H1 (cell line): ENCODE measurements around the gene PRRG2. TPM values are rescaled to one million over a fixed set of nuclear protein-coding genes. Genes with fewer than 3 reads are reported as not detected.

Experiments used
- YY1 ChIP-seq: IDR thresholded peaks from 2 replicates; pipeline ENCODE4 v1.6.1; 2011; ENCODE audit warnings: low read depth, mild to moderate bottlenecking, low read length
- polyA plus RNA-seq, 7 experiments: library from polyadenylated mRNA; depleted of rRNA in 3 of 7; stranded (reverse) in 5 of 7; unstranded in 2 of 7; fragments of >200 nt in 5 of 7; fragments of 200-250 nt in 2 of 7; gene quantifications; 1 replicate in 5 of 7; 2 replicates in 1 of 7; 4 replicates in 1 of 7; pipeline versions ENCODE4 v1.2.1 to v1.2.3, GENCODE V29; 2011 to 2013; ENCODE audit warnings: missing spikeins in 2 of 7, mixed read lengths in 2 of 7
- total RNA-seq: library from RNA; stranded (reverse); fragmentation: NEBNext Ultra II Directional; extraction: Animal tissue kit (Norgen Biotek cat#: 25700); gene quantifications from 2 replicates; pipeline ENCODE4 v1.2.1, GENCODE V29; 2021
- TF ChIP-seq, protein P1 (sequence below), 3 experiments: IDR thresholded peaks; 1 replicate in 2 of 3; 2 replicates in 1 of 3; pipeline versions ENCODE4 v1.5.1 to v1.6.1; 2011; ENCODE audit warnings: low read length in 3 of 3, mild to moderate bottlenecking in 3 of 3, inconsistent platforms in 2 of 3, low read depth in 1 of 3, moderate library complexity in 1 of 3; ENCODE audit not compliant: insufficient read depth in 1 of 3; ENCODE audit errors: control extremely low read depth in 1 of 3

PRRG2 gene
- total and polyA plus RNA-seq, 2 of the 8 experiments (the other 6 are each of a cell fraction or from before 2014, with no cell fraction given): 4.1 to 5.6 TPM

DNA sequence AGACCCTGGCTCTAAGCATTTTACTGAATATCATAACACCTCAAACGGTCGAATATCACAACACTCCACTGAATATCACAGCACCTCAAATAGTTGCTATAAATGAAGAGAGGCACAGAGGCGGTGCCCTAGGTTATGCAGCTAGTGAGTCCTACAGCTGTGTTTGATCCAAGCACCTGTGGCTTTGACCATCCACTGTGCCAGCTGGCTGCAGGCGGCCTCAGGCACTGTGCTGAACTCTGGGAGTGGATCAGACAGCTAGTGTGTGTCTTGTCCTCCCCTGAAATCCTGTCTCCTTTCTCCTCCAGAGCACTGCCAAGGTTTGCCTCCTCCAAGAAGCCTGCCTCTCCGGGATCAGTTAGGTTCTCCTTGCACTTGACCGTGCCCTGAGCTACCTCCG lies 8.1 kb upstream of the PRRG2 start (continued):
- TF ChIP-seq, protein P1, sequence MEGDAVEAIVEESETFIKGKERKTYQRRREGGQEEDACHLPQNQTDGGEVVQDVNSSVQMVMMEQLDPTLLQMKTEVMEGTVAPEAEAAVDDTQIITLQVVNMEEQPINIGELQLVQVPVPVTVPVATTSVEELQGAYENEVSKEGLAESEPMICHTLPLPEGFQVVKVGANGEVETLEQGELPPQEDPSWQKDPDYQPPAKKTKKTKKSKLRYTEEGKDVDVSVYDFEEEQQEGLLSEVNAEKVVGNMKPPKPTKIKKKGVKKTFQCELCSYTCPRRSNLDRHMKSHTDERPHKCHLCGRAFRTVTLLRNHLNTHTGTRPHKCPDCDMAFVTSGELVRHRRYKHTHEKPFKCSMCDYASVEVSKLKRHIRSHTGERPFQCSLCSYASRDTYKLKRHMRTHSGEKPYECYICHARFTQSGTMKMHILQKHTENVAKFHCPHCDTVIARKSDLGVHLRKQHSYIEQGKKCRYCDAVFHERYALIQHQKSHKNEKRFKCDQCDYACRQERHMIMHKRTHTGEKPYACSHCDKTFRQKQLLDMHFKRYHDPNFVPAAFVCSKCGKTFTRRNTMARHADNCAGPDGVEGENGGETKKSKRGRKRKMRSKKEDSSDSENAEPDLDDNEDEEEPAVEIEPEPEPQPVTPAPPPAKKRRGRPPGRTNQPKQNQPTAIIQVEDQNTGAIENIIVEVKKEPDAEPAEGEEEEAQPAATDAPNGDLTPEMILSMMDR (IDR thresholded peaks at IDR 0.05; ENCODE audit: control extremely low read depth in 1 of 3, insufficient read depth in 1 of 3, low read depth in 1 of 3, low read length in 3 of 3): no peak
- no peak for TF ChIP-seq YY1
